ENCODE data around the gene ACD. TPM values are rescaled to one million over a fixed set of nuclear protein-coding genes. Genes with fewer than 3 reads are reported as not detected.

ACD gene
- total RNA-seq, 1 experiment from 2014 or later: 46.1 TPM

- Histone ChIP-seq H3K4me3 (ENCODE audit: low read depth, low read length) (no peak overlapping the region), H3K36me3 (ENCODE audit: control insufficient read depth, insufficient read depth, low read length) (no peaks in the 10 kb centered on the region; the same call in 1 of the 2 replicates), H3K9me3 (peaks cover 14% of the 10 kb centered on the region), H3K27me3 (replicated peaks; ENCODE audit: control insufficient read depth, insufficient read depth, low read length) (no peaks in the 10 kb centered on the region), H3K4me1 (peaks cover 3% of the 10 kb centered on the region)
- no peak overlapping the region for H3K4me3 Mint-ChIP-seq (ENCODE audit: unreplicated experiment)
- CTCF ChIA-PET: no interaction called here
- peaks cover 4% of the 10 kb centered on the region for H3K36me3 Mint-ChIP-seq (ENCODE audit: insufficient read depth, unreplicated experiment)
- H3K4me1 Mint-ChIP-seq (ENCODE audit: low read depth, unreplicated experiment): peaks cover 3% of the 10 kb centered on the region
- intact Hi-C loops (cut with micrococcal nuclease; ENCODE audit: unreplicated experiment): loop anchor here (2.0 kb wide), 1 partner anchor 13 kb away; no protein-coding TSS in a partner anchor
- BruUV-seq (replicated peaks): no TSS peak
- TF ChIP-seq, protein P1, sequence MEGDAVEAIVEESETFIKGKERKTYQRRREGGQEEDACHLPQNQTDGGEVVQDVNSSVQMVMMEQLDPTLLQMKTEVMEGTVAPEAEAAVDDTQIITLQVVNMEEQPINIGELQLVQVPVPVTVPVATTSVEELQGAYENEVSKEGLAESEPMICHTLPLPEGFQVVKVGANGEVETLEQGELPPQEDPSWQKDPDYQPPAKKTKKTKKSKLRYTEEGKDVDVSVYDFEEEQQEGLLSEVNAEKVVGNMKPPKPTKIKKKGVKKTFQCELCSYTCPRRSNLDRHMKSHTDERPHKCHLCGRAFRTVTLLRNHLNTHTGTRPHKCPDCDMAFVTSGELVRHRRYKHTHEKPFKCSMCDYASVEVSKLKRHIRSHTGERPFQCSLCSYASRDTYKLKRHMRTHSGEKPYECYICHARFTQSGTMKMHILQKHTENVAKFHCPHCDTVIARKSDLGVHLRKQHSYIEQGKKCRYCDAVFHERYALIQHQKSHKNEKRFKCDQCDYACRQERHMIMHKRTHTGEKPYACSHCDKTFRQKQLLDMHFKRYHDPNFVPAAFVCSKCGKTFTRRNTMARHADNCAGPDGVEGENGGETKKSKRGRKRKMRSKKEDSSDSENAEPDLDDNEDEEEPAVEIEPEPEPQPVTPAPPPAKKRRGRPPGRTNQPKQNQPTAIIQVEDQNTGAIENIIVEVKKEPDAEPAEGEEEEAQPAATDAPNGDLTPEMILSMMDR (IDR thresholded peaks at IDR 0.05; ENCODE audit: insufficient read depth in 1 of 2, low read depth in 1 of 2, low read length in 1 of 2, severe bottlenecking in 1 of 2, unreplicated experiment in 1 of 2): no peak
- H3K27me3 Mint-ChIP-seq (ENCODE audit: insufficient read depth, unreplicated experiment): no peaks in the 10 kb centered on the region
- peaks cover 5% of the 10 kb centered on the region for H3K9me3 Mint-ChIP-seq (ENCODE audit: unreplicated experiment)
- POLR2A ChIA-PET: no interaction called here
- no peak for DNase-seq
- no peak overlapping the region for H3K27ac Mint-ChIP-seq (ENCODE audit: unreplicated experiment)
Measured at GRCh38 chr16:67703626-67704025, 43.6 kb upstream of the ACD start.

- H3K36me3 ChIP-seq (ENCODE audit: control insufficient read depth, insufficient read depth, low read length): no peaks in the 10 kb centered on the region; the same call in 1 of the 2 replicates
- no peak overlapping the region for H3K27ac Mint-ChIP-seq (ENCODE audit: unreplicated experiment)
- peaks cover 11% of the 10 kb centered on the region for H3K36me3 Mint-ChIP-seq (ENCODE audit: insufficient read depth, unreplicated experiment)
- BruUV-seq (replicated peaks): no TSS peak
- no peaks in the 10 kb centered on the region for H3K27me3 Mint-ChIP-seq (ENCODE audit: insufficient read depth, unreplicated experiment)
- DNase-seq: no peak
- ChIA-PET POLR2A (interaction anchor here (1.4 kb wide), 1 partner anchor 17 kb away, joined by 4 read pairs; the partner anchor contains the start of gene GFOD2), CTCF (no interaction called here)
- H3K4me1 ChIP-seq: peaks cover 18% of the 10 kb centered on the region
- H3K9me3 ChIP-seq: peaks cover 14% of the 10 kb centered on the region
- intact Hi-C loops (cut with micrococcal nuclease; ENCODE audit: unreplicated experiment): loop anchor here (2.0 kb wide), 1 partner anchor 15 kb away; no protein-coding TSS in a partner anchor
- TF ChIP-seq, protein P1 (IDR thresholded peaks at IDR 0.05; ENCODE audit: insufficient read depth in 1 of 2, low read depth in 1 of 2, low read length in 1 of 2, severe bottlenecking in 1 of 2, unreplicated experiment in 1 of 2): no peak
- peaks cover 16% of the 10 kb centered on the region for H3K4me1 Mint-ChIP-seq (ENCODE audit: low read depth, unreplicated experiment)
- H3K9me3 Mint-ChIP-seq (ENCODE audit: unreplicated experiment): peaks cover 9% of the 10 kb centered on the region
- no peak overlapping the region for H3K4me3 ChIP-seq (ENCODE audit: low read depth, low read length)
- no peaks in the 10 kb centered on the region for H3K27me3 ChIP-seq (replicated peaks; ENCODE audit: control insufficient read depth, insufficient read depth, low read length)
- H3K4me3 Mint-ChIP-seq (ENCODE audit: unreplicated experiment): no peak overlapping the region
Measured at GRCh38 chr16:67702130-67702529, 42.1 kb upstream of the ACD start.

DNA sequence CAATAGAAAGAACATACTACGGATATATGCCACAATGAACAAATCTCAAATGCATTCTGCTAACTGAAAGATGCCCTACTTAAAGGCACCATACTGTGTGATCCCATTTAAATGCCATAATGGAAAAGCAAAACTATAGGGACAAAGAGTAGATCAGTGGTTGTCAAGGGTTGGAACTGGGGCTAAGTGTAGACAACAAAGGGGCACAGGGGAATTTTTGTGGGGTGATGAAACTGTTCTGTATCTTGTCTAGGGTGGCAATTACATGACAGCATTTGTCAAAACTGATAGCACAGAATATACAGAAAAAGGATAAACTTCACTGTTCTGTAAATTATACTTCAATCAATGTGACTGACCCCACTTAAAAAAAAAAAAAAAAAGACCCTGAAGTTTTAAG lies 41.4 kb upstream of the ACD start:
- peaks cover 16% of the 10 kb centered on the region for H3K4me1 Mint-ChIP-seq (ENCODE audit: low read depth, unreplicated experiment)
- no peak for DNase-seq
- no peaks in the 10 kb centered on the region; the same call in 1 of the 2 replicates for H3K36me3 ChIP-seq (ENCODE audit: control insufficient read depth, insufficient read depth, low read length)
- H3K4me1 ChIP-seq: peaks cover 21% of the 10 kb centered on the region
- H3K36me3 Mint-ChIP-seq (ENCODE audit: insufficient read depth, unreplicated experiment): peaks cover 11% of the 10 kb centered on the region
- H3K9me3 Mint-ChIP-seq (ENCODE audit: unreplicated experiment): peaks cover 9% of the 10 kb centered on the region
- ChIA-PET POLR2A (interaction anchor here (1.4 kb wide), 1 partner anchor 18 kb away, joined by 4 read pairs; the partner anchor contains the start of gene GFOD2), CTCF (no interaction called here)
- no peak overlapping the region for H3K27ac Mint-ChIP-seq (ENCODE audit: unreplicated experiment)
- TF ChIP-seq, protein P1 (IDR thresholded peaks at IDR 0.05; ENCODE audit: insufficient read depth in 1 of 2, low read depth in 1 of 2, low read length in 1 of 2, severe bottlenecking in 1 of 2, unreplicated experiment in 1 of 2): no peak
- intact Hi-C loops (cut with micrococcal nuclease; ENCODE audit: unreplicated experiment): no loop called here
- no peak overlapping the region for H3K4me3 ChIP-seq (ENCODE audit: low read depth, low read length)
- H3K27me3 ChIP-seq (replicated peaks; ENCODE audit: control insufficient read depth, insufficient read depth, low read length): no peaks in the 10 kb centered on the region
- H3K9me3 ChIP-seq: peaks cover 14% of the 10 kb centered on the region
- no TSS peak for BruUV-seq (replicated peaks)
- H3K27me3 Mint-ChIP-seq (ENCODE audit: insufficient read depth, unreplicated experiment): no peaks in the 10 kb centered on the region
- no peak overlapping the region for H3K4me3 Mint-ChIP-seq (ENCODE audit: unreplicated experiment)
